CD4-positive, alpha-beta T cell treated with Interleukin-6 at 100 ng/mL for 8 hours (primary cell): ENCODE results near the gene MYL4.

Experiments
- DNase-seq: peaks from one replicate; pipeline ENCODE4 v3.0.0-alpha.2; 2020; ENCODE audit warnings: mixed read lengths, low spot score

The MYL4 gene

DNA sequence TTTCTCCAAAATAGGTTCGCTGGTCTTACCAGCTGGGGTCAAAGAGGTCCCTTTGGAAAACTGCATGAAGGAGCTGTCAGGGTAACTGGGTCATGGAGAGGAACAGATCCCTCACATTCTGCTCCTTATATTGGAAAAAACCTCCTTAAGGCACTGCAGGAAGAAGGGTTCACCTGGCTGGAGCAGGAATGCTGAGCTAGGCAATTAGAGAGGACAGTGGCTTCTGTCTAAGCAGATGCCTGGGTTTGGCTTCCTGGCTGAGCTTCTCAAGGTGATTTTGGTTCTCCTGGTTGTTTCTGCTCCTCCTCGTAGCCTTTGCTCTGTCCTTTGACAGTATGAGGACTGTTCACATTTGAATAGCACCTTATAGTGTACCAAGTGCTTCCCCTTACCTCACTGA is 64.1 kb downstream of the MYL4 start:
- no peak for DNase-seq
